CD4-positive, alpha-beta T cell treated with Interleukin-15 for 4 hours (primary cell): ENCODE results near the gene CRIM1.
A peak's percentile ranks its signal among the peaks of the same experiment; 100 is the strongest.

ENCODE experiments used
- DNase-seq: peaks from one replicate; pipeline ENCODE4 v3.0.0-alpha.2; 2020; ENCODE audit warnings: low spot score

CRIM1 gene

GRCh38 chr2:36459725-36460137 lies 104.2 kb downstream of the CRIM1 start:
- DNase-seq, result no peak

- DNase-seq, result peak; percentile 20
Observed at GRCh38 chr2:36461039-36461681, 105.6 kb downstream of the CRIM1 start.

- no peak for DNase-seq
Observed at GRCh38 chr2:36462311-36462935, 106.8 kb downstream of the CRIM1 start.

GRCh38 chr2:36463365-36463764 lies 107.8 kb downstream of the CRIM1 start:
- DNase-seq, result no peak

- no peak for DNase-seq
Observed at GRCh38 chr2:36464006-36464721, 108.6 kb downstream of the CRIM1 start.

- no peak for DNase-seq
Observed at GRCh38 chr2:36466135-36466534, 110.6 kb downstream of the CRIM1 start.

- no peak for DNase-seq
Observed at GRCh38 chr2:36468463-36469105, 113.0 kb downstream of the CRIM1 start.

- no peak for DNase-seq
Observed at GRCh38 chr2:36469106-36469477, 113.5 kb downstream of the CRIM1 start.

- DNase-seq, result no peak
Observed at GRCh38 chr2:36469710-36470109, 114.1 kb downstream of the CRIM1 start.

GRCh38 chr2:36473230-36473629 lies 117.7 kb downstream of the CRIM1 start:
- DNase-seq, result no peak

GRCh38 chr2:36476411-36476810 lies 120.8 kb downstream of the CRIM1 start:
- no peak for DNase-seq

GRCh38 chr2:36477315-36477714 lies 121.7 kb downstream of the CRIM1 start:
- no peak for DNase-seq

- DNase-seq, result no peak
Observed at GRCh38 chr2:36477746-36478145, 122.2 kb downstream of the CRIM1 start.

GRCh38 chr2:36478332-36478738 lies 122.8 kb downstream of the CRIM1 start:
- no peak for DNase-seq

- no peak for DNase-seq
Observed at GRCh38 chr2:36478999-36479398, 123.4 kb downstream of the CRIM1 start.

- DNase-seq, result no peak
Observed at GRCh38 chr2:36479406-36479805, 123.8 kb downstream of the CRIM1 start.

- no peak for DNase-seq
Observed at GRCh38 chr2:36480028-36480427, 124.5 kb downstream of the CRIM1 start.

GRCh38 chr2:36480636-36481035 lies 125.1 kb downstream of the CRIM1 start:
- DNase-seq, result no peak

GRCh38 chr2:36481709-36482108 lies 126.1 kb downstream of the CRIM1 start:
- no peak for DNase-seq

GRCh38 chr2:36482576-36483214 lies 127.1 kb downstream of the CRIM1 start:
- no peak for DNase-seq

- no peak for DNase-seq
Observed at GRCh38 chr2:36483290-36483689, 127.7 kb downstream of the CRIM1 start.

- DNase-seq, result no peak
Observed at GRCh38 chr2:36484454-36484853, 128.9 kb downstream of the CRIM1 start.
